Measurements from ENCODE around the gene NUSAP1. TPM values are rescaled to one million over a fixed set of nuclear protein-coding genes. Genes with fewer than 3 reads are reported as not detected.
A peak's percentile ranks its signal among the peaks of the same experiment; 100 is the strongest.

NUSAP1 gene
- total RNA-seq, 1 donor from 2014 or later = 3.7 TPM

- no peak for TF ChIP-seq CTCF (IDR thresholded peaks at IDR 0.05; ENCODE audit: insufficient read depth, low read length, severe bottlenecking)
- DNase-seq (ENCODE audit: low read depth) (peak; percentile 56), FAIRE-seq (no peak)
- no peak overlapping the region for H3K4me3 ChIP-seq (ENCODE audit: low read depth, low read length)
- H3K27me3 ChIP-seq (ENCODE audit: control insufficient read depth, insufficient read depth, low read length) = no peaks in the 10 kb centered on the region
- H3K36me3 ChIP-seq (ENCODE audit: control insufficient read depth, insufficient read depth, low read length) = no peaks in the 10 kb centered on the region
These were observed 78.3 kb downstream of the NUSAP1 start for GRCh38 chr15:41411031-41411430.

DNA sequence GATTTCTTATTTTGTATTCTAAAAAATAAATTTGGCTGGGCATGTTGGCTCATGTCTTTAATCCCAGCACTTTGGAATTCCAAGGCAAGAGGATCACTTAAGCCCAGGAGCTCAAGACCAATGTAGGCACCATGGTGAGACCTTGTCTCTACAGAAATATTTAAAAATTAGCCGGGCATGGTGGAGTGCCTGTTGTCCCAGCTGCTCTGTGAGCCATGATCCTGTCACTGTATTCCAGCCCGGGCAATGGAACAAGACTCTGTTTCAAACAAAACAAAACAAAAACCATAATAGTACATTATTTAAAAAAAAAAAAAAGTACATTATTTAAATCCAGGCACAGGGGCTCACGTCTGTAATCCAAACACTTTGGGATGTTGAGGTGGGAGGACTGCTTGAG is 78.8 kb downstream of the NUSAP1 start:
- FAIRE-seq = no peak
- TF ChIP-seq CTCF (IDR thresholded peaks at IDR 0.05; ENCODE audit: insufficient read depth, low read length, severe bottlenecking) = no peak
- DNase-seq (ENCODE audit: low read depth) = no peak

DNA sequence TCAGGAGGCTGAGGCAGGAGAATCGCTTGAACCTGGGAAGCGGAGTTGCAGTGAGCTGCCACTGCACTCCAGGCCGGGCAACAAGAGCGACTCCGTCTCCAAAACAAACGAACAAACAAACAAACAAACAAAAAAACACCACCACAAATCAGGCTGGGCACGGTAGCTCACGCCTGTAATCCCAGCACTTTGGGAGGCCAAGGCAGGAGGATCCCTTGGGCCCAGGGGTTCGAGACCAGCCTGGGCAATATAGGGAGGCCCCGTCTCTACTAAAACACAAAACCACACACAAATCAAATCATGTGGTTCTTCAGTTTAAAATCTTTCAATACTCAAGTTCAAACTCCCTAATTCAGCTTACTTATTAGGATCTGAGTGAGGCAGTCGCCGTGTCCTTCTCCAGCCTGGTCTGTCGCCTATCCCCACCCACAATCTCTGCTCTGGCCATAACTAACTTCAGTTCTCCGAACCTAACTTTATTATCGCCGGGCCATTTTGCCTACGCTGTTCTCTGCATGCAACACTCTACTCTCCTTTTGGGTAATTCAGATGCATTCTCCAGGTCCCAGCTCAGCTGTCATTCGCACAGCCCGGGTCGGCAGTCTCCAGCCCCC is 83.6 kb downstream of the NUSAP1 start:
- FAIRE-seq (no peak), DNase-seq (ENCODE audit: low read depth) (no peak)
- TF ChIP-seq CTCF (IDR thresholded peaks at IDR 0.05; ENCODE audit: insufficient read depth, low read length, severe bottlenecking) = no peak
- Histone ChIP-seq H3K4me3 (ENCODE audit: low read depth, low read length) (peak overlapping the region; percentile 83), H3K36me3 (ENCODE audit: control insufficient read depth, insufficient read depth, low read length) (no peaks in the 10 kb centered on the region), H3K27me3 (ENCODE audit: control insufficient read depth, insufficient read depth, low read length) (no peaks in the 10 kb centered on the region)

More for the DNA sequence above, 78.8 kb downstream of the NUSAP1 start:
- H3K36me3 ChIP-seq (ENCODE audit: control insufficient read depth, insufficient read depth, low read length) = no peaks in the 10 kb centered on the region
- H3K27me3 ChIP-seq (ENCODE audit: control insufficient read depth, insufficient read depth, low read length) = no peaks in the 10 kb centered on the region
- H3K4me3 ChIP-seq (ENCODE audit: low read depth, low read length) = no peak overlapping the region

DNA sequence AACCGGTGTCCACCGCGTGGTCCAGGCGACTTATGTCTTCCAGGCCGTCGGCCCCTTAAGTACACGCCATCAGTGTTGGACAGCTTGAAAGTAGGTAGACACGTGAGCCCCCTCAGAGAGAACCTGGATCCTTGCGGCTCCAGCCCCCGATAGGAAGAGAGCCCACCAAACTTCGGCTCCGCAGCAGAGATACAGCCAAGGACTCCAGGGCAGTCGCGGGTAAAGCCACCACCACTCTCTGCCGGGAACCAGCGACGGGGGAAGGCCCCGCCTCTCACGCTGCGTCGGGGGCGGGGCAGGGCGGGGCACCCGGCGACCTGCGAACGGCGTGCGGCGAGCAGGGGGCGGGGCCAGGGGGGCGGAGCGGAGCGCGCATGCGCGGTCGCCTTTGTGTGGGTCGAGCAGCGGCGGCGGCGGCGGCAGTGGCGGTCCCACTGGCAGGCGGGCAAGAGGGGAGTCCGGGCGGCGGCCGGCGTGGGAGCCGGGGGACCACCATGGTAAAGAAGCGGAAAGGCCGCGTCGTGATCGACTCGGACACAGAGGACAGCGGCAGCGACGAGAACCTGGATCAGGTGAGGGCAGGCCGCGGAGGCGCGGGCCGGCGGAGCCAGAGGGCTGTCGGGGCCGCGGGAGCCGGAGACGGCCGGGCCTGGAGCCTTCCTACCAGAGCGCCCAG is 84.2 kb downstream of the NUSAP1 start, which contains the start of gene RTF1:
RTF1 (plus strand) TSS at position 354 of the 676 bp plus-strand sequence; CDS start at position 375, 21 bp downstream.
- DNase-seq (ENCODE audit: low read depth) (peak; percentile 70), FAIRE-seq (no peak)
- no peak for TF ChIP-seq CTCF (IDR thresholded peaks at IDR 0.05; ENCODE audit: insufficient read depth, low read length, severe bottlenecking)

DNA sequence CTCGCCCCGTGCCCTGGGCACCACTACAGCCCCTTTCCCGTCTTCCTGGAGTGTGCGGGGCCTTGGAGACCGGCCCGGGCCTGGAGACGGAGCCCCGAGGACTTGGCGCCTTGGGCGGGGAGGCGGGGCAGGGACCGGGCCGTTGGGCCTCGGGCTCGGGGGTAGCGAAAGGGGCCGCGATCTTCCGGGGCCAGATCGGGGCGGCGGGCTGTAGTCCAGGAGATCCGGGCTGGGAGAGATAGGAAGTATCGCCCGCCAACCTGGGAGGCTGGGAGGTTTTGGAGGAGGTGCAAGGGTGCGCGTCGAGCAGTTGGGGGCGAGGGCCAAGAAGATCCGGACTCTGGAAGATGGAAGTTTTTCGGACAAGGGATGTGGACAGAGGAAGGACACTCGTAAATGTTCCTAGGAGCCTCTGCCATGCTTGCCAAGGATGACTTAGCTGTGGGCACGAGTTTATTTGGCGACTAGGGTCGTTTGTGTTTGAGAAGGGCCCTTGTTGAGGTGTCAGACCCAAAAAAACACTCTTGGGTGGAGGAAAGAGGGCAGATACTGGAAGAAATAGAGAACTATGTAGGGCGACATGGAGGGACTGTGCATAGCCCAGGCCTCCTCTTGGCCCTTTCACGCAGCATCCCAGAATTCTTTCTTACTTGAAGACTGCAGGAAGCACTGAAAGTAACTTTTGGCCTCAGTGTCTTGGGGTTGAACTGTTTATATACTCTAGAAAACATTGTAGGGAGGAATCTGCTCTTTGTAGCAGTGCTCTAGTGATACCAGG is 84.9 kb downstream of the NUSAP1 start:
- DNase-seq (ENCODE audit: low read depth) = no peak
- Histone ChIP-seq H3K36me3 (ENCODE audit: control insufficient read depth, insufficient read depth, low read length) (no peaks in the 10 kb centered on the region), H3K27me3 (ENCODE audit: control insufficient read depth, insufficient read depth, low read length) (no peaks in the 10 kb centered on the region), H3K4me3 (ENCODE audit: low read depth, low read length) (peak overlapping the region; percentile 83)
- no peak for TF ChIP-seq CTCF (IDR thresholded peaks at IDR 0.05; ENCODE audit: insufficient read depth, low read length, severe bottlenecking)
- no peak for FAIRE-seq

More for the DNA sequence above, 84.2 kb downstream of the NUSAP1 start, which contains the start of gene RTF1:
- Histone ChIP-seq H3K36me3 (ENCODE audit: control insufficient read depth, insufficient read depth, low read length) (no peaks in the 10 kb centered on the region), H3K27me3 (ENCODE audit: control insufficient read depth, insufficient read depth, low read length) (no peaks in the 10 kb centered on the region), H3K4me3 (ENCODE audit: low read depth, low read length) (peak within 1 kb of the TSS; percentile 83)
